GM10266 (cell line): Measurements from ENCODE around the gene WDR17.

ENCODE experiments used
- DNase-seq: peaks from one replicate; pipeline ENCODE4 v3.0.0; 2012; ENCODE audit errors: extremely low spot score
- TF ChIP-seq, protein P1 (sequence below): IDR thresholded peaks from 2 replicates; pipeline ENCODE4 v1.5.1; 2012; ENCODE audit warnings: mild to moderate bottlenecking, low read depth; ENCODE audit not compliant: control insufficient read depth, insufficient read depth; ENCODE audit errors: missing control alignments

WDR17 gene

DNA sequence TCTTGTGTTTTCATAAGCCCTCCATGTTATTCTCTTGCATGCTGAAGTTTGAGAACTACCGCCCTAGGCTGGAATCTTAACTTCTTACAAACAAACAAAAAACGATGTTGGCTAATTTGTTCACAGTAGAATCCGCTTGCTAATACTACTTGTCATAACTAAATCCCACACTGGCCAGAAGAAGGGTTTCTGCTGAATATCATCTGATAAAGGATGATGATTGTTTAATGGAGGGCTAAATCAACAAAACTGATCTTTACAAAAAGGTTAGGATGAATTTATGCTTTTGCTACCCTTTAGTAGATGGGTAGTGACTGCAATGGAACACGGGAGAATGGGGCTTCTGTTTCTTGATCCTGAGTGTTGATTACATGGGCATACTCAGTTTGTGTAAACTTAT lies 87.5 kb downstream of the WDR17 start:
- no peak for DNase-seq
- TF ChIP-seq, protein P1, sequence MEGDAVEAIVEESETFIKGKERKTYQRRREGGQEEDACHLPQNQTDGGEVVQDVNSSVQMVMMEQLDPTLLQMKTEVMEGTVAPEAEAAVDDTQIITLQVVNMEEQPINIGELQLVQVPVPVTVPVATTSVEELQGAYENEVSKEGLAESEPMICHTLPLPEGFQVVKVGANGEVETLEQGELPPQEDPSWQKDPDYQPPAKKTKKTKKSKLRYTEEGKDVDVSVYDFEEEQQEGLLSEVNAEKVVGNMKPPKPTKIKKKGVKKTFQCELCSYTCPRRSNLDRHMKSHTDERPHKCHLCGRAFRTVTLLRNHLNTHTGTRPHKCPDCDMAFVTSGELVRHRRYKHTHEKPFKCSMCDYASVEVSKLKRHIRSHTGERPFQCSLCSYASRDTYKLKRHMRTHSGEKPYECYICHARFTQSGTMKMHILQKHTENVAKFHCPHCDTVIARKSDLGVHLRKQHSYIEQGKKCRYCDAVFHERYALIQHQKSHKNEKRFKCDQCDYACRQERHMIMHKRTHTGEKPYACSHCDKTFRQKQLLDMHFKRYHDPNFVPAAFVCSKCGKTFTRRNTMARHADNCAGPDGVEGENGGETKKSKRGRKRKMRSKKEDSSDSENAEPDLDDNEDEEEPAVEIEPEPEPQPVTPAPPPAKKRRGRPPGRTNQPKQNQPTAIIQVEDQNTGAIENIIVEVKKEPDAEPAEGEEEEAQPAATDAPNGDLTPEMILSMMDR, result no peak

DNA sequence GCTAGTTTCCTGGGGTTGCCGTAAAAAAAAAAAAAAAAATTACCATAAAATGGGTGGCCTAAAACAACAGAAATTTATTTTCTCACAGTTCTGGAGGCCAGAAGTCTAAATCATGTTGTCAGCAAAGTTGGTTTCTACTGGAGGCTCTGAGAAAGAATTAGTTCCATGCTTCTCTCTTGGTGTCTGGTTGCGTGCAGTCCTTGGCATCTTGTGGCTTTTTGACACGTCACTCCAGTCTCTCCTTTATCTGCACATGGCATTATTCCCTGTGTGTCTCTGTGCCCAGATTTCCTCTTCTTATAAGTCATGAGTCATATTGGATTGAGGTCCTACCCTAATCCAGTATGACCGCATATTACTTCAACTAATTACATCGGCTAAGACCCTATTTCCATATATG lies 91.0 kb downstream of the WDR17 start:
- TF ChIP-seq, protein P1, result no peak
- no peak for DNase-seq

DNA sequence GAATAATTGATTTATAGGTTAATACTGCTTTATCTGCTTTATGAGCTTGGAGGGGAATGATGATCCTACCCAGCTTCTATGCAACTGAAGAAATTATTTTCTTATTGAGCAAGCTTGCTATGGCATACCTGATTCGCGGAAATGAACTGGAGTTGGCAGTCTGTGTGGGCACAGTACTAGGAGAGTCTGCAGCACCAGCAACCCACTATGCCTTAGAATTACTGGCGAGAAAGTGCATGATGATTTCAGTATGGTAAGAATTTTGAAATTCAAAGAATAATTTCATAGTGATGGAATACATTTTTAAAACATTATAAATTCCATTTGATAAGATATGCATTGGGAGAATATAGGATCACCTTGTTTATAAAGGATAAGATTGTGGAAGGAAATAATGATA lies 97.4 kb downstream of the WDR17 start:
- no peak for DNase-seq
- TF ChIP-seq, protein P1, result no peak

- TF ChIP-seq, protein P1, result no peak
- DNase-seq, result no peak
Measured at GRCh38 chr4:176185051-176185450, 119.4 kb downstream of the WDR17 start.

- no peak for DNase-seq
- TF ChIP-seq, protein P1, result no peak
Measured at GRCh38 chr4:176186067-176186466, 120.4 kb downstream of the WDR17 start.

GRCh38 chr4:176186671-176187395 lies 121.2 kb downstream of the WDR17 start:
- TF ChIP-seq, protein P1, result no peak
- DNase-seq, result no peak

- DNase-seq, result no peak
- TF ChIP-seq, protein P1, result no peak
Measured at GRCh38 chr4:176187624-176188023, 122.0 kb downstream of the WDR17 start.
